Iris pigment epithelial cell (primary cell): Measurements from ENCODE around the gene PCDHGC5.

Experiments
- DNase-seq: peaks from one replicate; pipeline ENCODE4 v3.0.0-alpha.2; 2011; ENCODE audit warnings: low read depth

The PCDHGC5 gene

GRCh38 chr5:141490771-141491170, 1.9 kb downstream of the PCDHGC5 start:
- no peak for DNase-seq

- no peak for DNase-seq
These were observed 2.7 kb downstream of the PCDHGC5 start for GRCh38 chr5:141491323-141492167.

GRCh38 chr5:141492168-141492885, 3.4 kb downstream of the PCDHGC5 start:
- no peak for DNase-seq

- DNase-seq, result no peak
These were observed 4.9 kb downstream of the PCDHGC5 start for GRCh38 chr5:141493500-141494422.

GRCh38 chr5:141494761-141495452, 6.0 kb downstream of the PCDHGC5 start:
- DNase-seq, result no peak

GRCh38 chr5:141495453-141495811, 6.6 kb downstream of the PCDHGC5 start:
- DNase-seq, result no peak

- DNase-seq, result peak; percentile 44
These were observed 7.2 kb downstream of the PCDHGC5 start for GRCh38 chr5:141496038-141496437.

GRCh38 chr5:141501761-141502160, 12.9 kb downstream of the PCDHGC5 start:
- no peak for DNase-seq

GRCh38 chr5:141503681-141504080, 14.8 kb downstream of the PCDHGC5 start:
- DNase-seq, result no peak

GRCh38 chr5:141504216-141504615, 15.3 kb downstream of the PCDHGC5 start:
- DNase-seq, result no peak

GRCh38 chr5:141506381-141507155, 17.7 kb downstream of the PCDHGC5 start:
- DNase-seq, result no peak

GRCh38 chr5:141507387-141508091, 18.7 kb downstream of the PCDHGC5 start:
- peak; percentile 90 for DNase-seq

- DNase-seq, result peak; percentile 31
These were observed 19.5 kb downstream of the PCDHGC5 start for GRCh38 chr5:141508440-141508797.

GRCh38 chr5:141508798-141509611, 20.1 kb downstream of the PCDHGC5 start:
- peak; percentile 91 for DNase-seq

GRCh38 chr5:141510160-141510559, 21.3 kb downstream of the PCDHGC5 start:
- no peak for DNase-seq

- no peak for DNase-seq
These were observed 22.1 kb downstream of the PCDHGC5 start for GRCh38 chr5:141510850-141511601.

- DNase-seq, result no peak
These were observed 23.0 kb downstream of the PCDHGC5 start for GRCh38 chr5:141511771-141512325.

- peak; percentile 71 for DNase-seq
These were observed 23.6 kb downstream of the PCDHGC5 start for GRCh38 chr5:141512390-141512910.
